Adrenal gland (tissue), 12 donors: ENCODE results near the gene OR10G6. TPM values are rescaled to one million over a fixed set of nuclear protein-coding genes. Genes with fewer than 3 reads are reported as not detected.
"Not testable (repeated sequence)": the region's sequence is repeated elsewhere in the genome, so short reads cannot be mapped to it uniquely, and the experiment has no call there.

Source experiments
- DNase-seq, 7 donors: peaks; one replicate each; pipeline ENCODE4 v3.0.0-alpha.2; 2019 to 2020
- H3K27ac ChIP-seq, 5 donors: fragments of 200-600 bp; sonication (generic) in 4 of 5; 1 replicate in 3 of 5; 2 replicates in 2 of 5; pipeline versions ENCODE4 v1.5.1 to v1.8.0; 2016 to 2020; ENCODE audit warnings: mild to moderate bottlenecking in 1 of 5
- H3K27me3 ChIP-seq: fragments of 200-600 bp; 2 replicates; pipeline ENCODE4 v1.8.0; 2021
- H3K36me3 ChIP-seq, 2 donors: fragments of 200-600 bp; replicated peaks in 1 of 2; 1 replicate in 1 of 2; 2 replicates in 1 of 2; pipeline versions ENCODE4 v1.5.1 to v1.8.0; 2018 to 2022
- H3K4me1 ChIP-seq, 2 donors: fragments of 200-600 bp; replicated peaks in 1 of 2; 1 replicate in 1 of 2; 2 replicates in 1 of 2; pipeline versions ENCODE4 v1.5.1 to v1.8.0; 2018 to 2021
- H3K4me3 ChIP-seq, 4 donors: fragments of 200-600 bp; sonication (generic) in 3 of 4; one replicate each; pipeline ENCODE4 v1.5.1; 2016 to 2018
- H3K9me3 ChIP-seq, 3 donors: fragments of 200-600 bp; sonication (generic) in 1 of 3; replicated peaks in 1 of 3; 1 replicate in 2 of 3; 2 replicates in 1 of 3; pipeline versions ENCODE4 v1.5.1 to v1.8.0; 2016 to 2021
- POLR2A ChIP-seq, 2 donors: fragments of 450-650 bp; IDR thresholded peaks; one replicate each; pipeline ENCODE4 v1.6.1; 2017; ENCODE audit warnings: antibody characterized with exemption in 2 of 2, mild to moderate bottlenecking in 2 of 2, moderate library complexity in 1 of 2
- WGBS, 4 donors: extraction: QIAGEN DNeasy Blood & Tissue Kit in 2 of 4; methylation state at CpG; one replicate each; pipeline versions ENCODE4 v1.1.5 to v1.1.7; 2013 to 2017; 5-methylcytosine and 5-hydroxymethylcytosine counted together
- intact Hi-C, 2 donors: fragments of 100-400 bp; cut with DNase I; formaldehyde crosslinking; loops; one replicate each; pipeline versions ENCODE4 v1.14.1 to v1.15.0; 2022 to 2023
- polyA plus RNA-seq, 3 donors: library from polyadenylated mRNA; stranded (reverse); fragments of 200-250 nt in 2 of 3; fragments of 350-450 nt in 1 of 3; fragmentation: Illumina TruSeq in 1 of 3; extraction: RNeasy Lipid Tissue Mini Kit (QIAGEN cat#74804) in 1 of 3; gene quantifications; one replicate each; pipeline ENCODE4 v1.2.3, GENCODE V29; 2013 to 2014
- total RNA-seq, 9 donors: library from RNA; depleted of rRNA in 4 of 9; stranded (reverse); fragments of >200 nt in 4 of 9; fragments of 120-200 nt in 1 of 9; fragmentation: NEBNext Ultra II Directional in 1 of 9; extraction: Animal tissue kit (Norgen Biotek cat#: 25700) in 1 of 9; gene quantifications; one replicate each; pipeline versions ENCODE4 v1.1.0 to v1.2.4, GENCODE V29; 2013 to 2023
- TF ChIP-seq, protein P1 (sequence below), 6 experiments: fragments of 450-650 bp in 4 of 6; fragments of 200-600 bp in 2 of 6; sonication (generic) in 1 of 6; IDR thresholded peaks; 1 replicate in 5 of 6; 2 replicates in 1 of 6; pipeline versions ENCODE4 v1.5.1 to v1.8.0; 2016 to 2021; ENCODE audit warnings: antibody characterized with exemption in 6 of 6, mild to moderate bottlenecking in 2 of 6, moderate library complexity in 1 of 6
- donor health status: healthy with polysubstance abuse.
- donor health status: Bipolar disorder and iron deficiency.
- donor health status: DM: yes; HTN: yes; CAD: no.
- donor health status: DM: no; HTN: no; CAD: no.
- donor health status: DM: no; HTN: no; CAD: no.
- donor health status: DM: yes; HTN: yes; CAD: no.

The OR10G6 gene
- total and polyA plus RNA-seq, 12 donors, result not detected

DNA sequence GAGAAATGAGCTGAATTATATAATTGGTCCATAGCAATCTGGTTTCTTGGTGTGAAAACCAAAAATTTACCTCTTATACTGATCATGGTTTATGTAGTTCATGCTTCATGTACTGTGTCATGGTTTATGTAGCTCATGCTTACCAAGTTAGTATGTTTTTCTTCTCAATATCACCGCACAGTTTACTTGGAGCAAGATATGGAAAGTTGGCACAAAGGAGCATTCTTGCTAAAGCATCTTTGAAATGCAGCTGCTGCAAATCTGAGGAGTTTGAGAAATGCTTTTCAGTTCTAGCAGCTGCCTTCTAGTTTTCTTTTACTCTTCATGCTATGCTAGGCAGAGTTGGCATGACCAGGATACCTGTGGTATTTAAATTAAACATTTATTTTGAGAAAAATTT, 41.7 kb upstream of the OR10G6 start:
- WGBS, 4 donors, result 79 to 85% (median 82%) methylated on average over 1 of the region's 1 CpG
- H3K27me3 ChIP-seq, result no peaks in the 10 kb centered on the region
- no peaks in the 10 kb centered on the region for H3K36me3 ChIP-seq
- H3K9me3 ChIP-seq, result no peaks in the 10 kb centered on the region
- TF ChIP-seq, protein P1, sequence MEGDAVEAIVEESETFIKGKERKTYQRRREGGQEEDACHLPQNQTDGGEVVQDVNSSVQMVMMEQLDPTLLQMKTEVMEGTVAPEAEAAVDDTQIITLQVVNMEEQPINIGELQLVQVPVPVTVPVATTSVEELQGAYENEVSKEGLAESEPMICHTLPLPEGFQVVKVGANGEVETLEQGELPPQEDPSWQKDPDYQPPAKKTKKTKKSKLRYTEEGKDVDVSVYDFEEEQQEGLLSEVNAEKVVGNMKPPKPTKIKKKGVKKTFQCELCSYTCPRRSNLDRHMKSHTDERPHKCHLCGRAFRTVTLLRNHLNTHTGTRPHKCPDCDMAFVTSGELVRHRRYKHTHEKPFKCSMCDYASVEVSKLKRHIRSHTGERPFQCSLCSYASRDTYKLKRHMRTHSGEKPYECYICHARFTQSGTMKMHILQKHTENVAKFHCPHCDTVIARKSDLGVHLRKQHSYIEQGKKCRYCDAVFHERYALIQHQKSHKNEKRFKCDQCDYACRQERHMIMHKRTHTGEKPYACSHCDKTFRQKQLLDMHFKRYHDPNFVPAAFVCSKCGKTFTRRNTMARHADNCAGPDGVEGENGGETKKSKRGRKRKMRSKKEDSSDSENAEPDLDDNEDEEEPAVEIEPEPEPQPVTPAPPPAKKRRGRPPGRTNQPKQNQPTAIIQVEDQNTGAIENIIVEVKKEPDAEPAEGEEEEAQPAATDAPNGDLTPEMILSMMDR (IDR thresholded peaks at IDR 0.05), result no peak
- no peak for TF ChIP-seq POLR2A (IDR thresholded peaks at IDR 0.05)
- no peak overlapping the region for H3K27ac ChIP-seq
- no peaks in the 10 kb centered on the region for H3K4me1 ChIP-seq
- H3K4me3 ChIP-seq, result no peak overlapping the region
- intact Hi-C loops, result no loop called here
- no peak for DNase-seq

DNA sequence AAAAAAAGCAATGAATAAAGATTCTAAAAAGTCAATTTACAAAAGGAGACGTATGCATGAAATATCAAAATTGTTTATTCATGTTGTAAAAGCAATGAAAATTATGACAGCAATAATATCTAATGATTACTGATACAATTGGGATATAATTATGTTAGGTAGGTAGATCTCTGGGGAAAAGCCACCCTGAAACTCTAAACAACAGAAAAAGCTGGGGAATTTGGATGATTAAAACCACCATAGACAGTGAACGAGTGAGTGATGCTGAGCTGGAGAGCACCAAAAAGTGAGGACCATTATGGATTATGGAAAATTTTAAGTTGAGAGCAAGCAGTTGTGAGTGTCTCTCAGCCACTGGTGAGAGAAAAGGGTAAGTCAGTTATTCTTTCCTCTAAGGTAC, 31.5 kb upstream of the OR10G6 start, which contains the start of gene OR10G8:
TSS of gene OR10G8 (plus strand) at position 301 of the 400 bp plus-strand sequence. CDS start 2,825 bp downstream, outside the sequence.
- DNase-seq, result no peak
- Histone ChIP-seq H3K27me3 (no peaks in the 10 kb centered on the region), H3K4me1 (no peaks in the 10 kb centered on the region), H3K27ac (no peak within 1 kb of the TSS), H3K9me3 (no peaks in the 10 kb centered on the region), H3K4me3 (no peak within 1 kb of the TSS), H3K36me3 (no peaks in the 10 kb centered on the region)
- intact Hi-C loops, result no loop called here
- TF ChIP-seq, protein P1 (IDR thresholded peaks at IDR 0.05), result no peak
- no peak for TF ChIP-seq POLR2A (IDR thresholded peaks at IDR 0.05)
- 36 to 59% (median 51%) methylated on average over 2 of the region's 2 CpGs for WGBS, 4 donors

DNA sequence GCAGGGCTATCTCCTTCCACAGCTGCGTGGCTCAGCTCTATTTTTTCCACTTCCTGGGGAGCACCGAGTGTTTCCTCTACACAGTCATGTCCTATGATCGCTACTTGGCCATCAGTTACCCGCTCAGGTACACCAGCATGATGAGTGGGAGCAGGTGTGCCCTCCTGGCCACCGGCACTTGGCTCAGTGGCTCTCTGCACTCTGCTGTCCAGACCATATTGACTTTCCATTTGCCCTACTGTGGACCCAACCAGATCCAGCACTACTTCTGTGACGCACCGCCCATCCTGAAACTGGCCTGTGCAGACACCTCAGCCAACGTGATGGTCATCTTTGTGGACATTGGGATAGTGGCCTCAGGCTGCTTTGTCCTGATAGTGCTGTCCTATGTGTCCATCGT, 20.9 kb upstream of the OR10G6 start:
- 80 to 92% (median 88%) methylated on average over 4 to 7 of the region's 9 CpGs for WGBS, 4 donors
- intact Hi-C loops, H3K27me3 ChIP-seq, DNase-seq, H3K4me3 ChIP-seq, H3K36me3 ChIP-seq, H3K9me3 ChIP-seq, H3K4me1 ChIP-seq, H3K27ac ChIP-seq: not testable (repeated sequence)

DNA sequence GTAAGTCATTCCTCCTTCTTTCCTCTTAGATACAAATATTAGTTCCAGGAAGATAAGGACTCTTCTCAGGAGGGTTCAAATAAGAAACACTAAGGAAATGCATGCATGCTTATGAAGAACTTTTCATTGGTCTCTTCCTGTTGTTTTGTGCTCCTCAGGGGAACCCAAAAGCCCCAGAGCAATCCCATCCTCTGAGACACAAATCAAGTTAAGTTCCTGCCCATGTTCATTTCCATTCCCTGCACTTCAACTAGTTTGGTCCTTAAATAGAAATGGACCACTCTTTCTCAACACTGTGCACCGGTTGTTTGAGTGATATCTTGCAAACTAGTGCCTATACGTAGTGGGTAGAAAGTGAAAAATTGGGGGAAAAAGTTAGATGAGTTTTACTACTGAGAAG, 17.7 kb upstream of the OR10G6 start, which contains the start of gene OR10G4:
TSS of gene OR10G4 (plus strand) at position 301 of the 400 bp plus-strand sequence. CDS start 2,578 bp downstream, outside the sequence.
- no peaks in the 10 kb centered on the region for H3K4me1 ChIP-seq
- H3K36me3 ChIP-seq, result no peaks in the 10 kb centered on the region
- TF ChIP-seq, protein P1 (IDR thresholded peaks at IDR 0.05), result no peak
- no peak for TF ChIP-seq POLR2A (IDR thresholded peaks at IDR 0.05)
- H3K4me3 ChIP-seq, result no peak within 1 kb of the TSS
- H3K27ac ChIP-seq, result no peak within 1 kb of the TSS
- DNase-seq, result no peak
- WGBS, 4 donors, result 61 to 78% (median 68%) methylated on average over 2 of the region's 2 CpGs
- H3K9me3 ChIP-seq, result no peaks in the 10 kb centered on the region
- intact Hi-C loops, result no loop called here
- no peaks in the 10 kb centered on the region for H3K27me3 ChIP-seq

DNA sequence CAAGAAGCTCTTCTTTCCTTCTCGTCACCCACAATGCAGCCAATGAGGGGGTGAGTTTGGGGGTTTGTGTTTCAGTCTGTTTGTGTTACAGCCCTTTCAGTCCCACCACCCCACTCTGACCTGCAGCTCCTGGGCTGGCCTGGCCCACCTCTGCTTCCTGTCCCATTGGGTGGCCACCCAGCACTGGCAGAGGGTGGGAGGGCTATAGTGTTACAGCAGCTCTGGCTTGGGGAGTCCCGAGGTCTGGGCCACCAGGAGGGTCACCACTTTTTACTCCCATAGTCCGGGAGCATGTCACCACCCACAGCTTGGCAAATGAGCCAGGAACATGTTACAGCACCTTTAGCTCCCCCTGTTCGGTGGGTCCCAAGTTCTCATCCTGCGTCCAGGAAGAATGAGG, 15.7 kb downstream of the OR10G6 start:
- H3K9me3 ChIP-seq, result peaks cover 0 to 7% (median 0%) of the 10 kb centered on the region in 3 donors
- no peaks in the 10 kb centered on the region for H3K36me3 ChIP-seq
- DNase-seq, result no peak
- no peak for TF ChIP-seq POLR2A (IDR thresholded peaks at IDR 0.05)
- TF ChIP-seq, protein P1 (IDR thresholded peaks at IDR 0.05), result no peak
- no peak overlapping the region for H3K27ac ChIP-seq
- intact Hi-C loops, result no loop called here
- no peaks in the 10 kb centered on the region for H3K4me1 ChIP-seq
- 76 to 86% (median 79%) methylated on average over 5 of the region's 5 CpGs; no CpG with 5 or more reads in 1 of the 4 donors for WGBS, 4 donors
- H3K27me3 ChIP-seq, result no peaks in the 10 kb centered on the region
- no peak overlapping the region for H3K4me3 ChIP-seq
